GM19043 (cell line): ENCODE results near the gene FKBP4.

Experiments
- ATAC-seq: cut with Tn5 transposase; IDR thresholded peaks from one replicate; pipeline ENCODE4 v1.9.1; 2021; ENCODE audit warnings: low read depth; ENCODE audit not compliant: unreplicated experiment

Gene FKBP4

GRCh38 chr12:2776129-2776806, 18.5 kb upstream of the FKBP4 start:
- no peak for ATAC-seq

GRCh38 chr12:2779281-2779680, 15.5 kb upstream of the FKBP4 start:
- no peak for ATAC-seq

- ATAC-seq, result no peak
Measured at GRCh38 chr12:2783936-2784600, 10.7 kb upstream of the FKBP4 start.

- no peak for ATAC-seq
Measured at GRCh38 chr12:2785017-2785416, 9.8 kb upstream of the FKBP4 start.

GRCh38 chr12:2791089-2791488, 3.7 kb upstream of the FKBP4 start:
- no peak for ATAC-seq

GRCh38 chr12:2792671-2793500, 1.9 kb upstream of the FKBP4 start:
- ATAC-seq, result no peak

GRCh38 chr12:2793561-2793960, 1.2 kb upstream of the FKBP4 start:
- no peak for ATAC-seq

GRCh38 chr12:2794191-2794735, 507 bp upstream of the FKBP4 start:
- ATAC-seq, result peak; percentile 4

GRCh38 chr12:2795291-2796186, 769 bp downstream of the FKBP4 start:
- ATAC-seq, result peak; percentile 68

- ATAC-seq, result no peak
Measured at GRCh38 chr12:2796187-2796666, 1.5 kb downstream of the FKBP4 start.

- ATAC-seq, result no peak
Measured at GRCh38 chr12:2797721-2798418, 3.1 kb downstream of the FKBP4 start.

GRCh38 chr12:2800046-2800570, 5.3 kb downstream of the FKBP4 start:
- ATAC-seq, result no peak

- no peak for ATAC-seq
Measured at GRCh38 chr12:2801044-2801783, 6.4 kb downstream of the FKBP4 start.

- no peak for ATAC-seq
Measured at GRCh38 chr12:2803635-2804392, 9.0 kb downstream of the FKBP4 start.

GRCh38 chr12:2804393-2805142, 9.8 kb downstream of the FKBP4 start:
- ATAC-seq, result no peak

- ATAC-seq, result no peak
Measured at GRCh38 chr12:2805143-2805520, 10.4 kb downstream of the FKBP4 start.

GRCh38 chr12:2806700-2807099, 11.9 kb downstream of the FKBP4 start:
- no peak for ATAC-seq
